Measurements from ENCODE around the gene EXOSC5.

Gene EXOSC5

GRCh38 chr19:41399091-41399490, 1.9 kb upstream of the EXOSC5 start:
- no peak for DNase-seq (ENCODE audit: low read depth, low spot score)
- TF ChIP-seq, protein P1, sequence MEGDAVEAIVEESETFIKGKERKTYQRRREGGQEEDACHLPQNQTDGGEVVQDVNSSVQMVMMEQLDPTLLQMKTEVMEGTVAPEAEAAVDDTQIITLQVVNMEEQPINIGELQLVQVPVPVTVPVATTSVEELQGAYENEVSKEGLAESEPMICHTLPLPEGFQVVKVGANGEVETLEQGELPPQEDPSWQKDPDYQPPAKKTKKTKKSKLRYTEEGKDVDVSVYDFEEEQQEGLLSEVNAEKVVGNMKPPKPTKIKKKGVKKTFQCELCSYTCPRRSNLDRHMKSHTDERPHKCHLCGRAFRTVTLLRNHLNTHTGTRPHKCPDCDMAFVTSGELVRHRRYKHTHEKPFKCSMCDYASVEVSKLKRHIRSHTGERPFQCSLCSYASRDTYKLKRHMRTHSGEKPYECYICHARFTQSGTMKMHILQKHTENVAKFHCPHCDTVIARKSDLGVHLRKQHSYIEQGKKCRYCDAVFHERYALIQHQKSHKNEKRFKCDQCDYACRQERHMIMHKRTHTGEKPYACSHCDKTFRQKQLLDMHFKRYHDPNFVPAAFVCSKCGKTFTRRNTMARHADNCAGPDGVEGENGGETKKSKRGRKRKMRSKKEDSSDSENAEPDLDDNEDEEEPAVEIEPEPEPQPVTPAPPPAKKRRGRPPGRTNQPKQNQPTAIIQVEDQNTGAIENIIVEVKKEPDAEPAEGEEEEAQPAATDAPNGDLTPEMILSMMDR (IDR thresholded peaks at IDR 0.05; ENCODE audit: low read depth, low read length), result no peak
- in situ Hi-C loops (cut with HindIII; ENCODE audit: low sequenced_read_pairs), result no loop called here
- no peak overlapping the region for H3K4me3 ChIP-seq (ENCODE audit: low read depth, low read length)

- in situ Hi-C loops (cut with HindIII; ENCODE audit: low sequenced_read_pairs), result no loop called here
- TF ChIP-seq, protein P1 (IDR thresholded peaks at IDR 0.05; ENCODE audit: low read depth, low read length), result no peak
- H3K4me3 ChIP-seq (ENCODE audit: low read depth, low read length), result peak overlapping the region; percentile 82
- DNase-seq (ENCODE audit: low read depth, low spot score), result no peak
Observed at GRCh38 chr19:41398598-41398997, 1.4 kb upstream of the EXOSC5 start.

GRCh38 chr19:41398050-41398418, 875 bp upstream of the EXOSC5 start:
- in situ Hi-C loops (cut with HindIII; ENCODE audit: low sequenced_read_pairs), result no loop called here
- no peak for DNase-seq (ENCODE audit: low read depth, low spot score)
- H3K4me3 ChIP-seq (ENCODE audit: low read depth, low read length), result peak overlapping the region; percentile 82
- TF ChIP-seq, protein P1 (IDR thresholded peaks at IDR 0.05; ENCODE audit: low read depth, low read length), result no peak

GRCh38 chr19:41395355-41395754, 1.8 kb downstream of the EXOSC5 start:
- in situ Hi-C loops (cut with HindIII; ENCODE audit: low sequenced_read_pairs), result no loop called here

DNA sequence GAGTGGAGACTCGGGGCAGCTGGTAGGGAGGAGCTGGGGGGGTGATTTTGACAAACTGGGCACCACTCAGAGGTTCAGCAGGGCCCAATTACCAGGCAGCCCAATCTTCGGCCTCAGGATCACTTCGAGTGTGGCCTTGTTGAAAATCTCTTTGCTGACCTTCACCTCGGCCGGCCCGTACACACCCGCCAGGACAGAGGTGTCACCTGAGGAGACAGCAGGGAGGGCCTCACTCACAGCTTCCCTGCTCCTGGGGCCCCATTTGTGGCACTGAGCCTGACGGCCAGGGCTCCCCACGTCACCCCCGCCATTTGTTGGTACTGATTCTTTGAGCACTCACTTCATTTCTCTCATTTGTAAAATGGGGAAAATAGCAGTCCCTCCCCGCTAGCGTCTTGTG, 4.4 kb downstream of the EXOSC5 start:
- no peak overlapping the region for H3K4me3 ChIP-seq (ENCODE audit: low read depth, low read length)
- in situ Hi-C loops (cut with HindIII; ENCODE audit: low sequenced_read_pairs), result no loop called here
- TF ChIP-seq, protein P1 (IDR thresholded peaks at IDR 0.05; ENCODE audit: low read depth, low read length), result no peak
- no peak for DNase-seq (ENCODE audit: low read depth, low spot score)

More at GRCh38 chr19:41395355-41395754, 1.8 kb downstream of the EXOSC5 start:
- DNase-seq (ENCODE audit: low read depth, low spot score), result no peak
- H3K4me3 ChIP-seq (ENCODE audit: low read depth, low read length), result no peak overlapping the region
- TF ChIP-seq, protein P1 (IDR thresholded peaks at IDR 0.05; ENCODE audit: low read depth, low read length), result no peak

DNA sequence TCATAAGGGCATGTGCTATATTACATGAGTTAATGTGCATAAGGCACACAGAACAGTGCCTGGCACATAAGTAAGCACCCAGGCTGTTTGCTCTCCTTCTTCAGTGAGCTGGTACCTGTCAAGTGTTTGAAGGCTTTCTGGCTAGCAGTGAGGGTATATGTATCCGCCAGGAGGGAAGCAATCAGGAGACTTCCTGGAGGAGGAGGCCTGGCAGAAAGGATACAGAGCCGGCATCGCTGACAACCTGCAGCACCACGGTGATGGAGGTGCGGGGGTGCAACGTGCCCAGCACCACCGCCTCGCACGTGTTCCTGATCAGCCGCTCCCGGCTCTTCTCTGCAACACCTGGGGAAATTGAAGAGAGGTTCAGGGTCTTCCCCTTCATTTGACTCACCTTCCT, 5.5 kb downstream of the EXOSC5 start:
- TF ChIP-seq, protein P1 (IDR thresholded peaks at IDR 0.05; ENCODE audit: low read depth, low read length), result no peak
- in situ Hi-C loops (cut with HindIII; ENCODE audit: low sequenced_read_pairs), result no loop called here
- no peak for DNase-seq (ENCODE audit: low read depth, low spot score)
- H3K4me3 ChIP-seq (ENCODE audit: low read depth, low read length), result no peak overlapping the region

- H3K4me3 ChIP-seq (ENCODE audit: low read depth, low read length), result no peak overlapping the region
- DNase-seq (ENCODE audit: low read depth, low spot score), result no peak
- TF ChIP-seq, protein P1 (IDR thresholded peaks at IDR 0.05; ENCODE audit: low read depth, low read length), result no peak
- in situ Hi-C loops (cut with HindIII; ENCODE audit: low sequenced_read_pairs), result no loop called here
Observed at GRCh38 chr19:41386442-41386841, 10.7 kb downstream of the EXOSC5 start.
